Measurements from ENCODE around the gene KDM4D. TPM values are rescaled to one million over a fixed set of nuclear protein-coding genes. Genes with fewer than 3 reads are reported as not detected.
A peak's percentile ranks its signal among the peaks of the same experiment; 100 is the strongest.

Gene KDM4D
- total and polyA plus RNA-seq, 9 of the 15 experiments (the other 6 are each of a cell fraction or from before 2014, with no cell fraction given) = 0.34 to 1.1 (median 0.50) TPM

GRCh38 chr11:94973099-94973968, at the start of gene KDM4D, which contains the start of gene CWC15 (continued):
- TF ChIP-seq CHAMP1 (IDR thresholded peaks at IDR 0.05) = 0 out of 2 replicates have a peak, but pooled peaks have one; percentile 24
- no peak for TF ChIP-seq HMG20B (CRISPR knock-in tag; IDR thresholded peaks at IDR 0.05)
- TF ChIP-seq LEF1 (IDR thresholded peaks at IDR 0.05) = no peak
- no peak for TF ChIP-seq ZNF445 (CRISPR knock-in tag; IDR thresholded peaks at IDR 0.05; ENCODE audit: low read depth)
- no peak for TF ChIP-seq MEF2D (tag; conservative IDR thresholded peaks at IDR 0.05; ENCODE audit: low read depth)
- peak; percentile 80 for TF ChIP-seq HCFC1 (IDR thresholded peaks at IDR 0.05; ENCODE audit: low read depth, low read length)
- no peak for TF ChIP-seq ZNF134 (CRISPR knock-in tag; conservative IDR thresholded peaks at IDR 0.05)
- TF ChIP-seq HDAC6 (IDR thresholded peaks at IDR 0.05; ENCODE audit: low read depth, low read length) = no peak
- TF ChIP-seq ZBTB5 (IDR thresholded peaks at IDR 0.05) = no peak
- TF ChIP-seq ZNF511 (CRISPR knock-in tag; IDR thresholded peaks at IDR 0.05) = no peak; the same call in 1 of the 2 replicates
- TF ChIP-seq SP1 (CRISPR knock-in tag; IDR thresholded peaks at IDR 0.05) = peak; percentile 86
- no peak for TF ChIP-seq NCOA4 (IDR thresholded peaks at IDR 0.05; ENCODE audit: partially characterized antibody)
- no peak for TF ChIP-seq DDX20 (tag; IDR thresholded peaks at IDR 0.05; ENCODE audit: low read depth)
- no peak for TF ChIP-seq KAT7 (CRISPR knock-in tag; IDR thresholded peaks at IDR 0.05; ENCODE audit: borderline replicate concordance)
- no peak; the same call in 1 of the 2 replicates for TF ChIP-seq ARID4B (CRISPR knock-in tag; IDR thresholded peaks at IDR 0.05)
- TF ChIP-seq HNRNPH1 (optimal IDR thresholded peaks at IDR 0.05; ENCODE audit: low read depth, low read length) = no peak
- TF ChIP-seq TAF9B (IDR thresholded peaks at IDR 0.05; ENCODE audit: partially characterized antibody) = peak; percentile 88

Measured in K562 (cell line).